Femur (tissue), 1 donor: ENCODE measurements around the gene GRIA1.

Experiments used
- DNase-seq: peaks from one replicate; pipeline ENCODE4 v3.0.0-alpha.2; 2017

Gene GRIA1

DNA sequence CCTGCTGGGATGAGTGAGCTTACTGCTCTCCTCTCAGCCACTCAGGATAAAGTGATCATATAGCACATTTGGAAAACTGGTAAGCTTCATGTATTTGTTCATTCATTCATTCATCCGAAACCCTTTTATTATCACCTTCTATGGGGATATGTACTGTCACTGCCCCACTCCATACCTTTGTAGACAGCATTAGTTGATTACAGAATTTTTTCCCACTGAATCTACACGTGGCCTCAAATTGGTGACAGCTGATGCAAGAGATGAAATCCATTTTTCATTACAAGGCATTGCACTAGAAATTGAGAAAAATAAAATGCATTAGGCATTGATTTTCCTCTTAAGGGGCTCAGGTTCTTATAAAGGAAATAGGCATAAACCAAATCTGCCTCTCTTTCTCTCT lies 9.7 kb downstream of the GRIA1 start:
- no peak for DNase-seq

DNA sequence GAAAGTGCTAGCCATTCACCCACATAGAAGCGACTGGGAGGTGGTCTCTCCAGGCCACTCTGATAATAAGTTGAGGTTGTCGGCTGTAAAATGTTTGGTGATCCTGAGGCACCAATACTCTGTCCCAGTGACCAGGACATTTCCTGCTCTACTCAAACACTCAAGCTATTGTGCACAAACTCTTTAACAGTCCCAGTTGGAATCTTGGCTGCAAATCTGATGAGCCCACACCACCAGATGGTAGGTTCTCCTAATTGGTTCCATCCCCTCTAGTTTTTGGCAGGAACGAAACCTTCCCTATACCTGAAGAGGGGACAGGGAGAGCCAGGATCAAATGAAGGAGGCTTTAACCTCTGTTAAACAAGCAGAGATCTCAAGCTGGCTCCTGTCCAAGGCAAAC lies 14.3 kb downstream of the GRIA1 start:
- DNase-seq: no peak

DNA sequence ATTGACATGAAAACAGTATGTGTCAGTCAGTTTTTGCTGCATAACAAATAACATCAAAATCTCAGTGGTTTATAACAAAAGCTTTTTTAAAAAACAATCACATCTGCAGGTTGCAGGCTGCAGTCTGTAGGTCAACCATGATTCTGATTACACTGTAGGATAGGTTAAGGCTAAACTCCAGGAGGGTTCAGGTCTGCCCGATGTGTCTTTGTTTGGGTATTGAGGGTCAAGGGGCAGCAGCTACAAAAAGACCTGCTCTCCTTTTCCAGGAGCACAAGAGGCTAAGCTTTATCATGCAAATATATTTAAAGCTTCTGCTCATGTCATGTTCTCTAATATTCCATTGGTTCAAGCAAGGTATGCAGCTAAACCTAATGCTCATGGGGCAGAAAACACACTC lies 18.2 kb downstream of the GRIA1 start:
- DNase-seq: no peak

DNA sequence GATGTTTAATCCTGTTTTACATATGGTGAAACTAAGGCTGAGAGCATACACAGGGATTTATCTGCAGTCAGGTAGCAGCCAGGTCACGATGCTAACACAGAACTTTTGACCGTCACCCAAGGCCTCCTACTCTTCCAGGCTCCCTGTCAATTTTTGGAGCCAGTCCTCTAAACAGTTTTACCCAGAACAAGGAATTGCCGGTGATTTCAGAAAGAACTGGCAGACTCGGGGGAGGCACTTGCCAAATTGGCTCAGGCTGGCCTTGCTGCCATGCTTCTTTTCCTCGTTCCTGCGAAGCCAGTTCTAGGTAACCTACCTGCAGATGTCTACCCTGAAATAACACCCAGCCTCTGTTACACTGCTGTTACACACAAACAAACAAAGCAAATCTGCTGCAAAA lies 21.2 kb downstream of the GRIA1 start:
- DNase-seq: no peak

DNA sequence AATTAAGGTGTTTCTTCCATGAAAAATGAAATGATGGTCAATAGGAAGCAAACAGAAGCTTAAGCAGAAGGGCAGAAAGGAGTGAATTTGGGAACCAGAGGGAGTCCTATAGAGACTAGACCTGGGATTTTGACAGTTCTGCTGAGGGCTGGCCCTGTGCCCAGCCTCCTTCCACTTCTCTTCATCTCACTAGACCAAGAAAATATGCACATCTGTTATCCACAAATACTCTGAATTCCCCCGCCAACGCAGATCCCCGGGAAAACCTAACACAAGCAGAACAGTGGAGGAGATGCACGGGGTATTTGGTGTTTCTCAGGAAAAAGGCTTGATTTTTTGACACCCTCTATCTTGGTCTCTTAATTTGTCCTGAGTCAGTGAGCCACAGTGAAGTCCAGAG lies 22.7 kb downstream of the GRIA1 start:
- DNase-seq: no peak

DNA sequence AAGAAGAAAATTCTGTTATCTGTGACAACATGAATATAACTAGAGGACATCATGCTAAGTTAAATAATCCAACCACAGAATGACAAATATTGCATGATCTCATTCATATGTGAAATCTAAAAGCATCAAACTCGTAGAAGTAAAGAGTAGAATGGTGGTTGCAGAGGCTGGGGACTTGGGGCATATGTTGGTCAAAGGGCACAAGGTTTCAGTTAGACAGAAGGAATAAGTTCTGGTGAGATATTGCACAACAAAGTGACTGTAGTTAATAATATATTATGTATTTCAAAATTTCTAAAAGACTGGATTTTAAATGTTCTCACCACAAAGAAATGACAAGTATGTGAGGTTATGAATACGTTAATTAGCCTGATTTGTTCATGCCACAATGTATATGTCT lies 24.8 kb downstream of the GRIA1 start:
- DNase-seq: no peak

DNA sequence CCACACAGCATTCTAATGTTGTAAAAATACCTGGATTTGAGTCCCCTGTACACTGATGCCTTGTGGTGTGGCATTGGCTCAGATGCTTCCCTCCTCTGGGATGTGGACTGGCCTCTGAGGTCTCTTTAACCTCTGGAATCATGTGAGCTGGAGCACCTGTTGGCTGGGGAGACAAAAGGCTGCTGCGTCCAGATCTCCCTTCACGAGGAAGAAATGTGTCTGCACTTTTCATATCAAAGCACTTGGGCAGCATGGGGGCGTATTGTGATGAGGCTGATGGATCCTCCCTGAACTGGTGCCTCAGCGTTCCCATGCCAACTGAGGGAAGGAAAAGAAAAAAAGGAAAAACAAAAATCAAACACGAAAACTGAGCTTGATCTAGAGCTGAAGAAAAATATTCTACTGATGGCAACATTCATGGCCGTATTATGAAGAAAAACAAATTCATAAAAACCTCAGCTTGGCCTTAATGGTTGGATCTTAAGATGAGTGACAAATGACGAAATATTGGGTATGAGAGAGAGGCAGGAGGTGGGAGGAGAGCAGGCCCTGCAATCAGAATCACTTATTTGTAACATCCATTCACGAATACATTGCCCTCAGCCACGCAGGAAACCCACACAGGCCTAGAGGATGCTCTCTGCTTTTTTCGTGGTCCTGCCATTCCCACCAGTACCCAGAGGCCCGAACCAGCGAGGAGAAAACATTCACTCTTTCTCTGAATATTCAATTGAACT lies 26.2 kb downstream of the GRIA1 start:
- DNase-seq: no peak

DNA sequence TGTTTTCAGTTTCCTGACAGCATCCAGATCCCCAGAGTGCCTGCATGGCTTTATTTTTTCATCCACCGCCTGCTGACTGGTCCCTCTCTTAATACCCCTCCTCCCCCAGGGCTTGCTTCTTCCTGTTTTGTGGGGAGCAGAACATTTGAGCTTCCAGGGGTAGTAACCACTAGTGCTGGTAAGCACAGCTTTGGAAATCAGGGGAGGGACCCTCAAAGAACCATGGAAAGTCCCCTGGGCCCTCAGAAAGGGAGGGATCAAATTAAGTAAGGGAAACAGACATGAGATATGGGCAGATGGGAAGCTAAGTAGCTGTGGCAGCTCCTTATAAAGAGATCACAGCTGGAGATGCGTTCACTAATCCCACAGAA lies 26.8 kb downstream of the GRIA1 start:
- DNase-seq: no peak

DNA sequence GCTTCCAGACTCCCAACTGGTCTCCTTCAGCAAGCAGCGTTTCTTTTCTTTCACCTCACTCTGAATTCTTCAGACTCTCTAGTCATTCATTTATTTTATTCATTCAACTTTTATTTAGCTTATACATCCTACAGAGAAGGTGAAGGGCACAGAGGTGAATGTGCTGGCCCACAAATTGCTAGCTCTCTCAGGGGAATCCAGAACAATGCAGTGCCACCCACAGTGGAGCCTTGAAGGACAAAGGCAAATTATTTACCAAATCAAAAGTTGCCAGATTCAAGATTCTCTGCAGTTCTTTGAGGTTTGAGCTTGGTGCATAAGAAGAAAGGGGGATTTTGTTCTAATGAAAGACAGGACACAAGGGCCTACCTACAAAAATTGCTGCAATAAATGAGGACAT lies 29.7 kb downstream of the GRIA1 start:
- no peak for DNase-seq

DNA sequence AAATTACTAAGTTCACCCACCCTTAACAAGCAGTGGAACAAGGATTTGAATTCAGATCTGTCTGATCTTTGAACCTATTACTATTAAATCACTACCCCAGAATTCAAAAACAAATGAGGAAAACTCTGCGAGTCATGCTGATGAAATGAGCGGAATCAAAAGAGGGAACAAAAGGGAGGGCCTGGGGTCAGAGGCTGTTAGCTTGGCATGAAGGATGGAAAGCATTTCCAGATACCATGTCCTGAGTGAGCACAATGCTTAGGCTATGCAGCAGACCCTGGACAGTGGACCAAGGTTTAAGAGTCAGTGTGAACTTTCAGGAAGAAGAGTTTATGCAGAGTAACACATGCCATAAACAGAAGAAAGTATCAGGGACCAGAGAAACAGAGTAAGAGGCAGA lies 30.5 kb downstream of the GRIA1 start:
- DNase-seq: no peak

DNA sequence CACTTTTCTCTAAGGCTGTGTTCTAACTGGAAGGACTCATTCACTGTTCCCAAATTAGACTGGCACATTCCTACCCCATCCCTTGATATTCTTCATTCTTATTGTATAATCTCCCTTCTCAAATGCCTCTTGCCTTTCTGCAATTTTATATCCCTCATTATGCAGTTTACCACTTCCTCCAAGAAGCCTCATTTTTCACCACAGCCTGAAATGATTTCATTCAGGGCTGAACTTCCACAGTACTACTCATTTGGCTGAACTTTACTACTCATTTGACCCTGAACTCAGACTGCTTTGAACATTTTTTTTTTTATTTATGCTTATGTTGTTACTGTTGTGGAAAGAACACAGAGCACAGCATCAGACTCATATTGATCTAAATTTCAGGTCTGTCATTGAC lies 32.7 kb downstream of the GRIA1 start:
- no peak for DNase-seq

DNA sequence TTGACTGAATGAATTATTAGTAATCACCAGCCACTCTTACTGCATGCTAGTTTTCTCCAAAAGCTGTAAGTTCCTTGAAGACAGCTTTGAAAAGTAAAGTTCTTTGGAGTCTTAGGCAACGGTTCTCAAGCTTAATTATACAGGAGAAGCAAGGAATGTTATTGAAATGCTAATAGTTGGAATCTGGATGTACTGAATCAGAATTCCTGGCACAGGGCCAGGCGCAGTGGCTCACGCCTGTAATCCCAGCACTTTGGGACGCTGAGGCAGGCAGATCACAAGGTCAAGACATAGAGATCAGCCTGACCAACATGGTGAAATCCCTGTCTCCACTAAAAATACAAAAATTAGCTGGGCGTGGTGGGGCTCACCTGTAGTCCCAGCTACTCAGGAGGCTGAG lies 33.4 kb downstream of the GRIA1 start:
- DNase-seq: no peak

DNA sequence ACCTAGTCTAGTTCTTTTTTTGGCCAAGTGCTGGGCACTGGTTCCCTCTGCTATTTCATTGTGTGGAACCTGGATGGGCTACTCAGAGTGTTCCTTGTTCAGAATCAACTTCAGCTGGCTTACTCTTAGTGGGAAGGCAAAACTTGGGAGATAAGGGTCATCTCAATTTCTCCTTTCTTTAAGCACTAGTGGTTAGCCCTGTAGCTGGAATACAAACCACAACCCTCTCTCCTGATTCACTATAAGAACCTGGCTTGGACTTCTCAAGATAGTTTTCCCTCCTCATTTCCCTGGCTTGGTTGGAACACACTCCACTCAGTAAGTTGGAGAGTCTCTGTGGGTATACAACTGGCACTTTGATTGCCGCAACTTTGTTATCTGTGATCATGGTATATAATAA lies 35.1 kb downstream of the GRIA1 start:
- DNase-seq: no peak

DNA sequence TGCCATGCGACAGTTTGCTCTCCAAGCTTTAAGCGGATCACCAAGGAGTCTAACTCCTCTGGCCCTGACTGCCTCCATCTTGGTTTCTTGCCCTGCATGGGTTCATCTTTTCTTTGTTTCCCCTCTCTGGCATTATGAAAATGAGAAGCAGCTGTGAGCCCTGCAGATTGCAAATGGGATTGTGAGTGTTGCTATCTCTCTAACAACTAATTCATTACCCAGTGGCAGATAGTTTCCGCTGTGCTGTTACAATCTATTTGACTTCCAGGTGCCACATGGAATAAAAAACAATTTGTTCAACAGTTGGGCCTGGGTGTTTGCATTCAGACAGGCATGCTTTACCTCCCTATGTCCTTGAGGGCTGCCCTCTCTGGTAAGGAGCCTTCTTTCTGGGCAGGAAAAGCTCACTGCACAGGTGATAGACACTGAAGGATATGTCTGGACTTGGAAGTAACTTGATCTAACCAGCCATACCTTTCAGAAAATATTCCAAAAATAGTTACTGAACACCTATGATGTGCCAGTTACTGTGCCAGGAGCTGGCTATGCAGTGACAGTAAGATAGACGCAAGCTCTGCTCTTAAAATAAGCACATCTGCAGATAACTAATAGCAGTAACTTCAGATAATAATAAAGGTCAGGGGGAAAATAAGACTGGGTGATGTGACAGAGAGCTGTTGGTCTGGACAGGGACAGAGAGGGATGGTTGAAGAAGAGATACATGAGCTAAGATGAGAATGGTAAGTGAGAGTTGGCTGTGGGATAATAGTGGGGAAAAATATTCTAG lies 40.1 kb downstream of the GRIA1 start:
- no peak for DNase-seq

DNA sequence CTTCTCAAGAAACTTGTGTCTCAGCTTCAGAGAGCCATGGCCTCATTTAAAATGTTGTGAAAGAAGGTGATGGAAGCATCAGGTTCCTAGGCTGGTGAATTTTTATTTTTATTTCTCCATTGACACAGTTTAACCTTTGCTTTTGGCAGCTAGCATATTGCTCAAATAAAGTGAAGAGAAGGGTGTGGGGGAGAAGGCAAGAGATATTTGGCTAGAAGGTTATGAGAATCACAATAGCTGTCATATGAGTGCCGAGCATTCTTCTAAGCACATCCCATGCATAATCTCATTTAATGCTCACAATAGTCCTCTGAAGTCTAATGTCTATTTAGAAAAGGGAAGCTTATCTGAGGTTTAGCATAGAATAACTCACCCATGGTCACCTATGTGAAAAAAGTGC lies 43.1 kb downstream of the GRIA1 start:
- no peak for DNase-seq

DNA sequence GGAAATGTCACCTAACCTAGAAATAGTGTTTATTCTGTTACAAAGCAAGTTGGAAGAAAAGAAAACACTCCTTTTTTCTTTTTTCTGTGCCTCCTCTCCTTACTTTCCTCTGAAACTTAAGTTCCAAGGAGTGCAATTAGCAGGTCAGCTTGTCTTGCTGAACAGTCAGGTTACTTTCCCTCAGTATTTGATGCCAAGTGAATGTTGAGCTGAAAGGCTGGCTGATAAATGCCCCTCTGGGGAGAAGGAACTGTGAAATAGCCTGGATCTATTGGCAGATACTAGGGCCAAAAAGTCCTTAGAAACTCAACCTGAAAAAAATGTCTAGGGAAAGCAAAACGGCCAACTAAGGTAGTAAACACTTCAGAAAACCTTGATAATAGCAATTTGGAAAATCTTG lies 43.6 kb downstream of the GRIA1 start:
- no peak for DNase-seq

DNA sequence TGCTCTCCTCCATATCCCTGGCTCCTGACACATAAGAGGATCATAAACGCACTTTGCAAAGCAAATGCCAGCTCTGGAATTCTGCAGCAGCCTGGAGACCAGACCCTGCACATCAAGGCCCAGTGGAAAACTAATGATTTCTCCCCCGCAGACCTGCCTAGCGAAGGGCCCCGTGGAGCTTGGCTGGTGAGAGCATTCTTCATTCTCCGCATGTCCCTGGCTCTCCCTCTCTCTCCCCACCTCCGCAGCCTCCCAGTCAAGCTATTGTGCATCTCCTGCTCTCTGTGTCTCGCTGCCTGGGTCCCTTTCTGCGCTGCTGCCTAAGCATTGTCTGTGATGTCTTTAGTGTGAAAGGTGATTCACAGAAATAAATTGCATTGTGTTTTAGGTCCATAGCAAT lies 46.7 kb downstream of the GRIA1 start:
- DNase-seq: no peak

DNA sequence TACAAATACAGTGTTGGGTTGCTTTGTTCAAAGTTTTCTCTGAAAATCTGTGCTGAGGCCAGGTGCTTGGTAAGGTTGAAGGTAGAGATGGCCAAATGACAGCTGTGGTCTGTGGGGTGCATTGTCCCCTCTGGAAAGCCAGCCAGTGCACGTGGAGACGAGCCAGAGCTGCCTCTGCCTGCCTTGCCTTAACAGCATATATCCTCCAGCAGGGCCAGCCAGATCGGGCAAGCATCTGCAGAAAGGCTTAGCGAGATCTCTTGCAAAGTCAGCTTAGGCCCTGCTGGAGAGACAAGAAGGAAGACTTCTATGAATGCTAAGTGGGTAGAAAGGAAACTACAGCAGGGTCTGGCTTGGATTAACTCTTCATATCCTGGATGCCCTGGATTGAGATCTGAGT lies 49.5 kb downstream of the GRIA1 start:
- no peak for DNase-seq

DNA sequence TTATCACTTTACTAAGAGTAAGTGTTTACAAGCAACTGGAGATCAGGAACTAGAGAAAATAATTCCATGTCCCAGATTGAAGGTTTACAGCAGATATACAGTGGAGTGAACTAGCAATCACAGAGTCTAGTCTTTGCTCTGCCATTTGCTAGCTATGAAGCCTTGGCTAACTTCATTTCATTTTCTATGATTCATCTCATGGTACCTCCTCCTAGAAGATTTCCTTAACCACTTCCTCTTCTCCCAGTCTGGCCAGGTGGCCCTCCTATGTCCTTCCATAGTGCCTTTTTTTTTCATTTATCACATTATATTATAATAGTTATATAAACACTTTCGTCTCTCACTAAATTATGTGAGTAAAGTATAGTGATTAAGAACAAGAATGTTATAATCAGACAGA lies 52.1 kb downstream of the GRIA1 start:
- DNase-seq: no peak

DNA sequence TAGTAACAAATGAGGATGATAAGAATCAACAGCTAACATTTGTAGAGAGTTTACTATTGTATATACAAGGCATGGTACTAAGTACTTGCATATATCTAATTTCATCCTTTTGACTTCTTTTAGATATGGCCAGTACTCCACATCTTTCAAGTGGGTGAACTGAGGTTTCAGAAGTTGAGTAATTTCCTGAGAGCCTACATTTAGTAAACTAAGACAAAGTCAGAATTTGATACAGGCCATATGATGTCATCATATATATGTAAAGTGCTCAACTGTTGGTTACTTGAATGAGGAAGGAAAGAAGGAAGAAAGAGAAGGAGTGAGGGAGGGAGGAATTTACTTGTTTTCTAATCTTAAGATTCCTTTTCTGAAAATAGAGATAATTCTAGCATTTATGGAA lies 52.8 kb downstream of the GRIA1 start:
- DNase-seq: no peak

DNA sequence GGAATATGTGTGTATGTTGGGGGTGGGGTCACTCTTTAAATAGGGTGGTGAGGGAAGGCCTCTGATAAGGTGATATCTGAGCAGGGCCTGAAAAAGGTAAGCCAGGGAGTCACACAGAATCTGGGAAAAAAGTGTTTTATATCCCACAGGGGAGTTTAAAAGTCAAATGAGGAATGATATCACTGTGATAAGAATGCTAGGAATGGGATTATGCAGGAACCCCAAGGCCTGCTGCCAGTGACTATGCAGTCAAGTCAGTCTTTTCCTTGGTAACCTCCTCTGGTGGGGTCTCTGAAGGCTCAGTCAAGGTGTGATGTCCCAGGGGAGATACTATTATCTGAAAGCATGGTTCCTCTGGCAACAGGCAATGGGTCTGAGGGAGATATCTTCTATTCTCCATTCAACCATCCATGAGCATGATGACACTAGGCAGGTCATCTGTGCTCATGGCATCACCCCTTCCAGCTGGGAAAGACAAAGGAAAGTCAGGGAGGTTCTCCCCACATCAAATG lies 53.5 kb downstream of the GRIA1 start:
- DNase-seq: no peak

DNA sequence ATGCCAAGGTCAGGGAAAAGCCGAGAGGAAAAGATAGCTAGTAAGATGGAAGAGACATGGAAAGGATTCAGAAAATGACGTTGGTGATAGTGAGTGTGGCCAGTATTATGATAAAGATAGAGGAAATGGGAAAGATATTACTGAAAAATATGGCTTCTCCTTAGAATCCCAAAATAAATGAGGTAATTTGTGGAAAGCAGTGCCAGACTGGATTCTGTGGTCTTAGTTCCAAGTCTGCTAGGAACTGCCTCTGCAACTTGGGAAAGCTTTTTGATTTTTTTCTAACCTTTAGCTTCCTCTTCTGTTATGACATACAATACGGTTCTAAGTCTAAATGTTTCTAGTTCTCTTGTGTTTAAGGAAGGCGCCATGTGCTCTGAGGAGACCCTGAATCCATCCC lies 54.2 kb downstream of the GRIA1 start:
- no peak for DNase-seq

DNA sequence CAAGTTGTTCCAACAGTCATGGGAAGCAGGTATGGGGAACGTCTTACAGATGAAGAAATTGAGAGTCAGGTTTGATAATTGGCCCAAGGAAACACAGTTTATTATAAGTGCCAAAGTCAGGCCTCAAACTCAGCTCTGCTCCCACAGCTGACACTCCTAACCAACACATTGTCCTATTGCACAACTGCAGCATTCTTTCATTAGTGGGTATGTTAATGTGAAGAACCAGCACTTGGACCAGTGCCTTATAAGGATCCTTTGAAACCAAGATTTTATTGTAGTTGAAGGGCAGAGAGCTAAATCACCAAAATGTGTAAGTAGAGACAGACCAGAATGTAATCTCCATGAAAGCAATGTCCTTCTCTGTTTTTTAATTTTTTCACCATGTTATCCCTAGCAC lies 56.1 kb downstream of the GRIA1 start:
- no peak for DNase-seq

DNA sequence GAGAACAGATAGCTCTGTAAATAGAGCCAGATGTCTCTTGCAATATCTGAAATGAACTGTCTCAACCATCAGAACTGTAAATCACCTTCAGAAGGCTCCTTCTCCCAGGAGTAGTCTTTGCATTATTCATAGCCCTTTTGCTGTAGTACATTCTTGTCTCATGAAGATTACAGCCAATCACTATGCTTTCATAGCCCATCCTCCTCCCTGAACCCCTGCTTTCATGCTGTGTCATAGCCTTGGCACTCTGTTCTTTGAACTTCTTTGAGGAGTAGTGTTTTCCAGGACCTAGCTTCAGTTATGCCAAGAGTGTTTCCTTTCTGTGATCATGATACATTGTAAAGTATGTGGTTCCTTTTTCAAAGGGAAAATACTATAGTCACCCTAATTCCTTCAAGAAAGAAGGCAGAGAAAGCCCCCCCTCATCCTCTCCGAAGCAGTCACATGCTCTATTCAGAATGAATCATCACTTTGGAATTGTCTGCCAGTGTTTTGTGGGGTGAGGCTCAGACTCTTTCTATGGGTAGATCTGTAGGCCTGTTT lies 61.1 kb downstream of the GRIA1 start:
- DNase-seq: no peak
